Astrocyte (in vitro differentiated cells and primary cell): ENCODE data around the gene MOGAT3. TPM values are rescaled to one million over a fixed set of nuclear protein-coding genes. Genes with fewer than 3 reads are reported as not detected.
A peak's percentile ranks its signal among the peaks of the same experiment; 100 is the strongest.

Experiments
- DNase-seq: peaks from one replicate; pipeline ENCODE4 v3.0.0-alpha.2; 2010; ENCODE audit warnings: low read depth
- FAIRE-seq: peaks from 2 replicates; lab custom pipeline; 2011; peaks lifted over from hg19 to GRCh38; lab: Jason Lieb, UNC
- H2AFZ ChIP-seq: 2 replicates; pipeline ENCODE4 v1.6.0; 2012; ENCODE audit warnings: low read depth, low read length, inconsistent platforms
- H3K27ac ChIP-seq: 2 replicates; pipeline ENCODE4 v1.5.1; 2011; ENCODE audit warnings: low read depth, low read length, inconsistent platforms
- H3K27me3 ChIP-seq: 2 replicates; pipeline ENCODE4 v1.6.0; 2011; ENCODE audit warnings: low read length, inconsistent platforms; ENCODE audit not compliant: insufficient read depth
- H3K36me3 ChIP-seq: 2 replicates; pipeline ENCODE4 v1.5.1; 2011; ENCODE audit warnings: low read length, inconsistent platforms; ENCODE audit not compliant: insufficient read depth
- H3K4me1 ChIP-seq: 2 replicates; pipeline ENCODE4 v1.5.1; 2011; ENCODE audit warnings: low read length, inconsistent platforms; ENCODE audit not compliant: insufficient read depth
- H3K4me2 ChIP-seq: 2 replicates; pipeline ENCODE4 v1.6.0; 2012; ENCODE audit warnings: low read length, inconsistent platforms
- H3K4me3 ChIP-seq: 2 replicates; pipeline ENCODE4 v1.5.1; 2011; ENCODE audit warnings: low read depth, mild to moderate bottlenecking, low read length, inconsistent platforms; ENCODE audit not compliant: insufficient read depth
- H3K79me2 ChIP-seq: 2 replicates; pipeline ENCODE4 v1.6.0; 2012; ENCODE audit warnings: mild to moderate bottlenecking, low read length, inconsistent platforms; ENCODE audit not compliant: insufficient read depth
- H3K9ac ChIP-seq: 2 replicates; pipeline ENCODE4 v1.6.0; 2012; ENCODE audit warnings: mild to moderate bottlenecking, low read length, inconsistent platforms
- H3K9me3 ChIP-seq: 2 replicates; pipeline ENCODE4 v1.5.1; 2012; ENCODE audit warnings: low read depth, mild to moderate bottlenecking, low read length, inconsistent platforms; ENCODE audit not compliant: insufficient read depth
- H4K20me1 ChIP-seq: 2 replicates; pipeline ENCODE4 v1.6.0; 2012; ENCODE audit warnings: low read length, inconsistent platforms; ENCODE audit not compliant: insufficient read depth
- H3K27ac Mint-ChIP-seq: one replicate; pipeline ENCODE4 v1.8.0; 2021; ENCODE audit warnings: mild to moderate bottlenecking, mixed read lengths; ENCODE audit not compliant: unreplicated experiment
- H3K27me3 Mint-ChIP-seq: one replicate; pipeline ENCODE4 v1.8.0; 2021; ENCODE audit warnings: low read depth, mixed read lengths; ENCODE audit not compliant: unreplicated experiment
- H3K36me3 Mint-ChIP-seq: one replicate; pipeline ENCODE4 v1.8.0; 2021; ENCODE audit warnings: low read depth, mixed read lengths; ENCODE audit not compliant: unreplicated experiment
- H3K4me1 Mint-ChIP-seq: one replicate; pipeline ENCODE4 v1.8.0; 2021; ENCODE audit warnings: low read depth, mixed read lengths; ENCODE audit not compliant: unreplicated experiment
- H3K4me3 Mint-ChIP-seq: one replicate; pipeline ENCODE4 v1.8.0; 2021; ENCODE audit warnings: mild to moderate bottlenecking, moderate library complexity, mixed read lengths; ENCODE audit not compliant: unreplicated experiment
- H3K9me3 Mint-ChIP-seq: one replicate; pipeline ENCODE4 v1.8.0; 2021; ENCODE audit warnings: mild to moderate bottlenecking, mixed read lengths; ENCODE audit not compliant: unreplicated experiment
- EZH2 ChIP-seq: IDR thresholded peaks from 2 replicates; pipeline ENCODE4 v1.6.1; 2012; ENCODE audit warnings: mild to moderate bottlenecking, low read length, inconsistent platforms; ENCODE audit not compliant: insufficient read depth
- total RNA-seq: library from RNA; stranded (reverse); gene quantifications from 2 replicates; pipeline ENCODE4 v1.2.1, GENCODE V29; 2021
- TF ChIP-seq, protein P1 (sequence below): IDR thresholded peaks from 2 replicates; pipeline ENCODE4 v1.5.1; 2011; ENCODE audit warnings: low read depth, mild to moderate bottlenecking, inconsistent platforms, low read length, moderate library complexity; ENCODE audit not compliant: insufficient read depth

The MOGAT3 gene
- total RNA-seq, 1 donor from 2014 or later = not detected

DNA sequence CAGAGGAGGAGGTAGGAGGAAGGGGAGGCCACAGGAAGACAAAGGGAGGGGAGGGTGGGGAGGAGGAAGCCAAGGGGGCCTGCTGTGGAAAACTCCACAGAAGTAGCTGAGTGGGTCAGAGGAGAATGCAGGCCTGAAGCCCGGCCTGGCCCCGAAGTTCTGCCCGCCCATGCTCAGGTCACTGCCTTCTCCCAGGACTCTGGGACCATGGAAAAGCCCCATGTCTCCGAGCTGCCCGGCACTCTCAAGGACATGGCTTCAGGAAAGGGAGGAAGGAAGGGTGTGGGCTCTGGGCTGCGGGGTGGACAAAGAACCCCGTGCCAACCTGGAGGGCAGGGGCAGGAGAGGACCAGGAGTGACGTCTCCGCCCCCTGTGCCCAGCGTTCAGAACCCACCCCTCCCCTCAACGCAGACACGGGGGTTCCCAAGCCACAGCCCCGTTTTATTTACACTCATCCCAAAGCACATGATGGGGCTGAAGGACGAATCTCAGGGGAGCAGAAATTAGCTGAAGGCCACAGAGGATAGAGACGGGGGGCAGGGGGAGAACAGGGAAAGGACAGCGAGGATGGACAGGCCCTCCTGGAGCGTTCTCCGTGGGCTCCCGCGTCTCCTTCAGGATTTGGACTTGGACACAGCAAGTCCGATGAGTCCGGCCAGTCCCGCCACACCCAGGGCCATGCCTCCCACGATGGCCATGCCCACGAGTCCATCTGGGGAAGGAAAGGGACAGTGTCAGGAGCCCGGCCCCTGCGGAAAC lies 38.5 kb upstream of the MOGAT3 start:
- Mint-ChIP-seq H3K4me3 (no peak overlapping the region), H3K9me3 (no peaks in the 10 kb centered on the region), H3K4me1 (peaks cover 9% of the 10 kb centered on the region), H3K36me3 (peaks cover 5% of the 10 kb centered on the region), H3K27ac (no peak overlapping the region), H3K27me3 (no peaks in the 10 kb centered on the region)
- H2AFZ ChIP-seq = no peak overlapping the region
- H4K20me1 ChIP-seq = peaks cover 62% of the 10 kb centered on the region
- H3K79me2 ChIP-seq = peaks cover 30% of the 10 kb centered on the region
- H3K4me2 ChIP-seq = no peak overlapping the region
- no peak overlapping the region for H3K27ac ChIP-seq
- no peak overlapping the region for H3K9ac ChIP-seq
- H3K27me3 ChIP-seq = no peaks in the 10 kb centered on the region
- peaks cover 2% of the 10 kb centered on the region for H3K36me3 ChIP-seq
- H3K4me3 ChIP-seq = no peak overlapping the region
- TF ChIP-seq, protein P1, sequence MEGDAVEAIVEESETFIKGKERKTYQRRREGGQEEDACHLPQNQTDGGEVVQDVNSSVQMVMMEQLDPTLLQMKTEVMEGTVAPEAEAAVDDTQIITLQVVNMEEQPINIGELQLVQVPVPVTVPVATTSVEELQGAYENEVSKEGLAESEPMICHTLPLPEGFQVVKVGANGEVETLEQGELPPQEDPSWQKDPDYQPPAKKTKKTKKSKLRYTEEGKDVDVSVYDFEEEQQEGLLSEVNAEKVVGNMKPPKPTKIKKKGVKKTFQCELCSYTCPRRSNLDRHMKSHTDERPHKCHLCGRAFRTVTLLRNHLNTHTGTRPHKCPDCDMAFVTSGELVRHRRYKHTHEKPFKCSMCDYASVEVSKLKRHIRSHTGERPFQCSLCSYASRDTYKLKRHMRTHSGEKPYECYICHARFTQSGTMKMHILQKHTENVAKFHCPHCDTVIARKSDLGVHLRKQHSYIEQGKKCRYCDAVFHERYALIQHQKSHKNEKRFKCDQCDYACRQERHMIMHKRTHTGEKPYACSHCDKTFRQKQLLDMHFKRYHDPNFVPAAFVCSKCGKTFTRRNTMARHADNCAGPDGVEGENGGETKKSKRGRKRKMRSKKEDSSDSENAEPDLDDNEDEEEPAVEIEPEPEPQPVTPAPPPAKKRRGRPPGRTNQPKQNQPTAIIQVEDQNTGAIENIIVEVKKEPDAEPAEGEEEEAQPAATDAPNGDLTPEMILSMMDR = no peak
- TF ChIP-seq EZH2 = no peak
- DNase-seq (no peak), FAIRE-seq (no peak)
- peaks cover 6% of the 10 kb centered on the region for H3K4me1 ChIP-seq
- H3K9me3 ChIP-seq = no peaks in the 10 kb centered on the region

DNA sequence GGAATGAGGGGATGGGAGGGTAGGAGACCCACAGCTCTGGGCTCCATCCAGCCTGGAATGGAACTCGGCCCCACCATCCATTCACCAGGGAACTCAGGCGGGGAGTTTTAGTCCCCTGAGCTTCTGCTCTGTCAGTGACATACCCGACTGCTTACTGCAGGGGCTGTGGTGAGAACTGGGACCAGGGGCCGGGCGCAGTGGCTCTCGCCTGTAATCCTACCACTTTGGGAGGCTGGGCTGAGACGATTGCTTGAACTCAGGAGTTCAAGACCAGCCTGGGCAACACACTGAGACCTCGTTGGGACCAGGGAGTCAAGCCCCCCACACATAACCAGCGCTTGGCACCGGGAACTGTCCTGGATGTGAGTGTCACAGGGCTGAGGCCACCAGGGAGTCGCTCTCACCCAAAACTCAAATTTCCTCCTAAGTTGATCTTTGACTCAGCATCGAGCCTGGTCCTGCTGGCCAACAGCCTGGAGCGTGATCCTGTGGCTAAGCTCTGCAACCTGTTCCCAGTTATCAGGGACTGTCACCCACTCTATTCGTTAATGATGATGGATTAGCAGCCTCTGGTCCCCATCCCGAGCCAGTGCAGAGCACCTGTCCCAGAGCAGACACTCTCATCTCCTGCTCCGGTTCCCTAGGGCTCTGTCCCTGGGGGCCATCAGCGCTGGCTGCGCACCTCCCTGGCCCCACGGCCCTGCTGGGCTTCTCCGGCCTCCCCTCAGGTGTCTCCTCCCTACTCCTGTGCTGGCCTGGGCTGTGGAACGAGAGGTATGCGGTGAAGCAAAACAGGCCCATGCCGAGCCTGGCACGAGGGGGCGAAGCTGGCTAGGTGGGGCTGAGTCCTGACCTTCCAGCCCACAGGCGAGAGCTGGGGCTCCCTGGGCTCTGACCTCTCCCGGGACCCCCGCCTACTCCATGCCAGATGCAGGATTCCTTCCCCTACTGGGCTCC lies 37.7 kb upstream of the MOGAT3 start:
- H3K4me3 ChIP-seq = no peak overlapping the region
- H3K4me1 ChIP-seq = peaks cover 2% of the 10 kb centered on the region
- no peaks in the 10 kb centered on the region for H3K9me3 Mint-ChIP-seq
- peaks cover 6% of the 10 kb centered on the region for H3K36me3 Mint-ChIP-seq
- H3K79me2 ChIP-seq = peaks cover 24% of the 10 kb centered on the region
- DNase-seq (no peak), FAIRE-seq (no peak)
- H3K27me3 Mint-ChIP-seq = no peaks in the 10 kb centered on the region
- H3K9ac ChIP-seq = peak overlapping the region; percentile 10
- H2AFZ ChIP-seq = no peak overlapping the region
- no peaks in the 10 kb centered on the region for H3K9me3 ChIP-seq
- H3K4me2 ChIP-seq = peak overlapping the region; percentile 19
- TF ChIP-seq, protein P1 = no peak
- TF ChIP-seq EZH2 = no peak
- H3K4me1 Mint-ChIP-seq = peaks cover 5% of the 10 kb centered on the region
- no peaks in the 10 kb centered on the region for H3K27me3 ChIP-seq
- H3K36me3 ChIP-seq = peaks cover 2% of the 10 kb centered on the region
- peaks cover 57% of the 10 kb centered on the region for H4K20me1 ChIP-seq
- peak overlapping the region; percentile 31 for H3K27ac Mint-ChIP-seq
- peak overlapping the region; percentile 3 for H3K4me3 Mint-ChIP-seq
- H3K27ac ChIP-seq = no peak overlapping the region
